Measurements from ENCODE around the gene VOPP1.

VOPP1 gene

GRCh38 chr7:55499591-55499990, 72.7 kb downstream of the VOPP1 start:
- no peak overlapping the region for H3K4me3 ChIP-seq (ENCODE audit: low read depth, low read length)
- in situ Hi-C loops (cut with HindIII; ENCODE audit: low sequenced_read_pairs), result no loop called here
- DNase-seq (ENCODE audit: low read depth), result no peak
- no peak for TF ChIP-seq CTCF (IDR thresholded peaks at IDR 0.05; ENCODE audit: low read depth, low read length, missing control alignments)

GRCh38 chr7:55498770-55499169, 73.5 kb downstream of the VOPP1 start:
- H3K4me3 ChIP-seq (ENCODE audit: low read depth, low read length), result no peak overlapping the region
- TF ChIP-seq CTCF (IDR thresholded peaks at IDR 0.05; ENCODE audit: low read depth, low read length, missing control alignments), result no peak
- no peak for DNase-seq (ENCODE audit: low read depth)
- in situ Hi-C loops (cut with HindIII; ENCODE audit: low sequenced_read_pairs), result no loop called here

DNA sequence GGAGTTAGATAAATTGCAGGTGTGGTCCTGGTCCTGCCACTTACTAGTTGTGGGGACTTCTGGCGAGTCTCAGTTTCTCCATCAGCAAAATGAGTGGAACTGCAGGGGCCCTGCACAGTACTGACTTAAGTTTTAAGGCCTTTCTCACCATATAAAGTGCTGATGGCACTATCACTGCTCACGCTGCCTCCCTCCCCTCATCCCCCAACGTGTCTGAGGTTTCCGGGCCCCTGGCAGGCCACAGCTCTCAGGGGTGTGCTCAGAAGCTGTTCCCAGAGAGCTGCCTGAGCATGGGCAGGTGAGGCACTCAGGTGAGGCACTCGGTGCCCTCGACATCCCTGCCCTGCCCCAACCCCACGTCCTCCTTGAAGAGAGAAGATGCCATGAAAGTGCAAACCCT, 74.2 kb downstream of the VOPP1 start:
- in situ Hi-C loops (cut with HindIII; ENCODE audit: low sequenced_read_pairs), result no loop called here
- H3K4me3 ChIP-seq (ENCODE audit: low read depth, low read length), result no peak overlapping the region
- no peak for TF ChIP-seq CTCF (IDR thresholded peaks at IDR 0.05; ENCODE audit: low read depth, low read length, missing control alignments)
- DNase-seq (ENCODE audit: low read depth), result no peak

DNA sequence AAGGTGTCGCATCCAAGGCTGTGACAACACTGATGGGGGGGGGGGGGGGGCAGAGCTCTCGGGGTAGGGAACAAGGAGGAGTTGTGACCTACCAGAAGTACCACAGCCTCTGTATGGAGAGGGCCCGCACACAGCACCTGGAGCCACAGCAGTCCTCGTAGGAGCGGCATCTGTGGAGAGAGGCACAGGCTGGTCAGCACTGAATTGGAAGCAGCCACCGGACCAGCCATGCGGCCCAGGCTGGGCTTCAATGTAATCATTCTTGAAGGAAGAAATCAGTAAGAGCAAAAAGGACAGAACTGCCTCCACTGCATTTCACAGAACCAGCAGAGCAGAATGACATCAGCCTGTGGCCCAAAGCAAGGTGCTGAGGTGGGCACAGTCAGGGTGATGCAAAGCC, 74.8 kb downstream of the VOPP1 start:
- no peak overlapping the region for H3K4me3 ChIP-seq (ENCODE audit: low read depth, low read length)
- in situ Hi-C loops (cut with HindIII; ENCODE audit: low sequenced_read_pairs), result no loop called here
- TF ChIP-seq CTCF (IDR thresholded peaks at IDR 0.05; ENCODE audit: low read depth, low read length, missing control alignments), result no peak
- DNase-seq (ENCODE audit: low read depth), result no peak

DNA sequence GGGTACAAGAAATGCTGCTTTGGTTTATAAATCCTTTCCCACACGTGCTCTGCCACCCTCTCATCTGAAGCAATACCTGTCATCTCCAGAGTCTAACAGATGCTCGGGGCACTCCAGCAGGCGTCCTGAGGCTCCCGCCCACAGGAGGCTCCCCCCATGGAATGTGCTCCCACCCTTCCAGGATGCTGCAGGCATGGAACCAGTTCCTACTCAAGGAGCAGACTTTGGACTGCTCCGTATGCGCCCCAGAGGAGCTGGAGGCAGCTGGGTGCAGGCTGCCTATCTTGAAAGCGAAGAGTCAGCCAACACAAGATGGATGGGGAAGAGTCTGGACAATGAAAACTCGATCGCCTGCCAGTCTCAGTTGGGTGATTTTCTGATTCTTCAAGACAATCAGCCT, 75.4 kb downstream of the VOPP1 start:
- no peak for DNase-seq (ENCODE audit: low read depth)
- H3K4me3 ChIP-seq (ENCODE audit: low read depth, low read length), result no peak overlapping the region
- TF ChIP-seq CTCF (IDR thresholded peaks at IDR 0.05; ENCODE audit: low read depth, low read length, missing control alignments), result no peak
- in situ Hi-C loops (cut with HindIII; ENCODE audit: low sequenced_read_pairs), result no loop called here

GRCh38 chr7:55494951-55495350, 77.4 kb downstream of the VOPP1 start:
- H3K4me3 ChIP-seq (ENCODE audit: low read depth, low read length), result no peak overlapping the region
- in situ Hi-C loops (cut with HindIII; ENCODE audit: low sequenced_read_pairs), result no loop called here
- no peak for DNase-seq (ENCODE audit: low read depth)
- no peak for TF ChIP-seq CTCF (IDR thresholded peaks at IDR 0.05; ENCODE audit: low read depth, low read length, missing control alignments)

DNA sequence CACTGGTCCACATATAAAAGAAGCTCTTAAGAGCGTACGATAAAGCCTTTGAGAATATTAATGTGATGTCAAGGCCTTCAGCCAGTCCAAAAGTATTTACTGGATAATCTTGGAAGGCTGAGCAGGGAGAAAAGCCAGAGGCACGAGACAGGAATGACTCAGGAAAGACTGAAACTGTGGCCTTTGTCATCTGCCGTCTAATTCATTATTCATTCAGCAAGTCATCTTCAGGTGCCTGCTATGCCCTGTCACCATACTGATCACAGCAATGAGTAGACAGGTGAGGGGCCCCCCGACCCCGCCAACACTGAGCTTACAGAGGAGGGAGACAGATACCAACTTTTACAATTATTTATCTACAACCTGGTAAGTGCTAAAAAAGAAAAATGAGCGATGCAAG, 78.9 kb downstream of the VOPP1 start:
- no peak for DNase-seq (ENCODE audit: low read depth)
- in situ Hi-C loops (cut with HindIII; ENCODE audit: low sequenced_read_pairs), result no loop called here
- H3K4me3 ChIP-seq (ENCODE audit: low read depth, low read length), result no peak overlapping the region
- TF ChIP-seq CTCF (IDR thresholded peaks at IDR 0.05; ENCODE audit: low read depth, low read length, missing control alignments), result no peak
